Neural progenitor cell (in vitro differentiated cells): Measurements from ENCODE around the gene ARHGEF38. TPM values are rescaled to one million over a fixed set of nuclear protein-coding genes. Genes with fewer than 3 reads are reported as not detected.

ENCODE experiments used
- DNase-seq: peaks from one replicate; pipeline ENCODE4 v3.0.0-alpha.2; 2016; ENCODE audit warnings: low spot score
- H2AFZ ChIP-seq: fragments of 200-600 bp; sonication (generic); replicated peaks from 2 replicates; pipeline ENCODE4 v1.6.1; 2016; ENCODE audit warnings: antibody characterized with exemption
- H3F3A ChIP-seq: fragments of 200-600 bp; sonication (generic); 2 replicates; pipeline ENCODE4 v1.6.1; 2016; ENCODE audit warnings: antibody characterized with exemption, low read depth
- H3K27ac ChIP-seq: fragments of 200-600 bp; sonication (generic); 2 replicates; pipeline ENCODE4 v1.5.1; 2016; ENCODE audit warnings: mild to moderate bottlenecking
- H3K27me3 ChIP-seq: fragments of 200-600 bp; sonication (generic); 2 replicates; pipeline ENCODE4 v1.6.1; 2016; ENCODE audit warnings: mild to moderate bottlenecking, moderate library complexity
- H3K36me3 ChIP-seq: fragments of 200-600 bp; sonication (generic); 2 replicates; pipeline ENCODE4 v1.5.1; 2016
- H3K4me1 ChIP-seq: fragments of 200-600 bp; sonication (generic); 2 replicates; pipeline ENCODE4 v1.6.1; 2016; ENCODE audit warnings: mixed run types
- H3K4me2 ChIP-seq: fragments of 200-600 bp; sonication (generic); 2 replicates; pipeline ENCODE4 v1.6.1; 2016
- H3K4me3 ChIP-seq: fragments of 200-600 bp; sonication (generic); 2 replicates; pipeline ENCODE4 v1.5.1; 2016
- H3K79me2 ChIP-seq: fragments of 200-600 bp; sonication (generic); 2 replicates; pipeline ENCODE4 v1.6.1; 2016; ENCODE audit warnings: low read depth
- H3K9ac ChIP-seq: fragments of 200-600 bp; sonication (generic); 2 replicates; pipeline ENCODE4 v1.6.1; 2016
- H3K9me3 ChIP-seq: fragments of 200-600 bp; sonication (generic); 2 replicates; pipeline ENCODE4 v1.5.1; 2016; ENCODE audit warnings: low read depth
- H4K20me1 ChIP-seq: fragments of 200-600 bp; sonication (generic); 2 replicates; pipeline ENCODE4 v1.6.1; 2016; ENCODE audit warnings: low read depth
- H3K27ac Mint-ChIP-seq: 3 replicates; pipeline ENCODE4 v1.8.0; 2021; ENCODE audit warnings: mixed read lengths
- H3K27me3 Mint-ChIP-seq: 2 replicates; pipeline ENCODE4 v1.8.0; 2022; ENCODE audit warnings: low read depth, mild to moderate bottlenecking, inconsistent platforms, moderate library complexity, mixed read lengths; ENCODE audit not compliant: insufficient read depth
- H3K36me3 Mint-ChIP-seq: 3 replicates; pipeline ENCODE4 v1.8.0; 2021; ENCODE audit warnings: mixed read lengths
- H3K4me1 Mint-ChIP-seq: 3 replicates; pipeline ENCODE4 v1.8.0; 2021; ENCODE audit warnings: mixed read lengths
- H3K4me3 Mint-ChIP-seq: 3 replicates; pipeline ENCODE4 v1.8.0; 2021; ENCODE audit warnings: mild to moderate bottlenecking, moderate library complexity, mixed read lengths
- H3K9me3 Mint-ChIP-seq: 3 replicates; pipeline ENCODE4 v1.8.0; 2020; ENCODE audit warnings: mixed read lengths
- EZH2 ChIP-seq: fragments of 200-600 bp; sonication (generic); IDR thresholded peaks from 2 replicates; pipeline ENCODE4 v1.6.1; 2017; ENCODE audit warnings: antibody characterized with exemption, mild to moderate bottlenecking, moderate library complexity
- EZH2phosphoT487 ChIP-seq: fragments of 200-600 bp; sonication (generic); IDR thresholded peaks from 2 replicates; pipeline ENCODE4 v1.6.1; 2017; ENCODE audit warnings: antibody characterized with exemption
- total RNA-seq: library from RNA; depleted of rRNA; stranded (reverse); fragments of >200 nt; gene quantifications from 2 replicates; pipeline ENCODE4 v1.2.3, GENCODE V29; 2015; ENCODE audit warnings: low replicate concordance
- TF ChIP-seq, protein P1 (sequence below): fragments of 200-600 bp; sonication (generic); IDR thresholded peaks from 2 replicates; pipeline ENCODE4 v1.5.1; 2017; ENCODE audit warnings: antibody characterized with exemption, mild to moderate bottlenecking

Gene ARHGEF38
- total RNA-seq, 1 donor from 2014 or later, result 0.28 TPM

DNA sequence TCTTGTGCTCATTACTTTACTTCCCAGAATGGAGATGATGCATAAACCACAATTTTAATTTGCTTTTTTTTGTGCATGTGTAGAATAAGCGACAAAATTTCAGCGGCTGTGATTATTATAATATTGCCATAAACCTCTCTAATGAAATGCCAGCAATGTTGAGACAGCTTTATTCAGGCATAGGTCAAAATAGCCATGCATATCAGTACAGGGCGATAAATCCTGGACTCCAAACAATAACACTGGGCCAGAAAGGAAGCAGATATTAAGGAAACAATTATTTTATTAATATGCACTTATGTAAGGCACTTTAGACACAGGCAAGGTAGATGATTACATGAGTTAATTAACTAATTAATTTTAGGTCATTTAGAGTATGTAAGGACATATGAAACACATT is 47.1 kb downstream of the ARHGEF38 start:
- Mint-ChIP-seq H3K27me3 (no peaks in the 10 kb centered on the region), H3K9me3 (no peaks in the 10 kb centered on the region), H3K4me1 (no peaks in the 10 kb centered on the region), H3K27ac (no peak overlapping the region), H3K36me3 (no peaks in the 10 kb centered on the region), H3K4me3 (no peak overlapping the region)
- Histone ChIP-seq H3F3A (peaks cover 11% of the 10 kb centered on the region), H3K9ac (no peak overlapping the region), H2AFZ (peak overlapping the region; percentile 4), H3K4me2 (peak overlapping the region; percentile 41), H3K79me2 (no peaks in the 10 kb centered on the region), H3K27ac (no peak overlapping the region), H3K36me3 (no peaks in the 10 kb centered on the region), H4K20me1 (no peaks in the 10 kb centered on the region), H3K4me1 (peaks cover 41% of the 10 kb centered on the region), H3K4me3 (no peak overlapping the region), H3K27me3 (no peaks in the 10 kb centered on the region), H3K9me3 (no peaks in the 10 kb centered on the region)
- no peak for DNase-seq
- TF ChIP-seq, protein P1, sequence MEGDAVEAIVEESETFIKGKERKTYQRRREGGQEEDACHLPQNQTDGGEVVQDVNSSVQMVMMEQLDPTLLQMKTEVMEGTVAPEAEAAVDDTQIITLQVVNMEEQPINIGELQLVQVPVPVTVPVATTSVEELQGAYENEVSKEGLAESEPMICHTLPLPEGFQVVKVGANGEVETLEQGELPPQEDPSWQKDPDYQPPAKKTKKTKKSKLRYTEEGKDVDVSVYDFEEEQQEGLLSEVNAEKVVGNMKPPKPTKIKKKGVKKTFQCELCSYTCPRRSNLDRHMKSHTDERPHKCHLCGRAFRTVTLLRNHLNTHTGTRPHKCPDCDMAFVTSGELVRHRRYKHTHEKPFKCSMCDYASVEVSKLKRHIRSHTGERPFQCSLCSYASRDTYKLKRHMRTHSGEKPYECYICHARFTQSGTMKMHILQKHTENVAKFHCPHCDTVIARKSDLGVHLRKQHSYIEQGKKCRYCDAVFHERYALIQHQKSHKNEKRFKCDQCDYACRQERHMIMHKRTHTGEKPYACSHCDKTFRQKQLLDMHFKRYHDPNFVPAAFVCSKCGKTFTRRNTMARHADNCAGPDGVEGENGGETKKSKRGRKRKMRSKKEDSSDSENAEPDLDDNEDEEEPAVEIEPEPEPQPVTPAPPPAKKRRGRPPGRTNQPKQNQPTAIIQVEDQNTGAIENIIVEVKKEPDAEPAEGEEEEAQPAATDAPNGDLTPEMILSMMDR, result no peak
- TF ChIP-seq EZH2 (no peak), EZH2phosphoT487 (no peak)

DNA sequence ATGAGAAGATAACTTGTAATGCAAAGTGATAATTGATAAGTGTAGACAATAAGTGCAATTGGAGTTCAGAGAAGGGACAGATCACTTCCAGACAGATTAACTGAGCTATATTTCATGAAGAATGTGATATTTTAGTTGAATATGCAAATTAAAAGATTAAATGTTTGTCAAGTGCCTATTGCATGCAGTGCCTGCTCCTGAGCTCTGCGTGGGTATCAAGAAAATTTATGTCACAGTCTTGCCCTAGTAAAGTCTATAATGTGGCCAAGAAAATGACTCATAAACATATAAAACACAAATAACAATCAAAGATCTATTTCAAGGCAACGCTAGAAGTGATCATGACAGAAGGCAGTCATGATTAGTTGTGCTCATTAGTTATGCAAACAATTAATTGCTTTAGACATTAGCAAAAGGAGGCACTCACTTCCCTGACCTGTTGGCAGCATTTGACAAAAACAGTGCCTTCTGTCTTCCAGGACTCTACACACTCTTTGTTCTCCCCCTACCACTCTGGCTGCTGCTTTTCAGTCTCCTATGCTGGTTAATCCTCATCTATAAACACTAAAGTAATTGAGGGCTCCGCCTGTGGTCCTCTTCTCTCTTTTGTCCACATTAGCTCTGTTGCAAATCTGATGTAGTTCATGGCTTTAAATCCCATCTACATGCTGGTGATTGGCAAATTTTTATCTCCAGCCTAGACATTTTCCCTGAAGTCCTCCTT is 47.7 kb downstream of the ARHGEF38 start:
- TF ChIP-seq EZH2, result no peak
- no peak for TF ChIP-seq EZH2phosphoT487
- TF ChIP-seq, protein P1, result no peak
- no peaks in the 10 kb centered on the region for H3K27me3 Mint-ChIP-seq
- peak; percentile 66 for DNase-seq
- Histone ChIP-seq H3K79me2 (no peaks in the 10 kb centered on the region), H3K36me3 (no peaks in the 10 kb centered on the region), H3K9me3 (no peaks in the 10 kb centered on the region), H3F3A (peaks cover 12% of the 10 kb centered on the region), H3K9ac (no peak overlapping the region), H3K4me2 (peak overlapping the region; percentile 41), H2AFZ (no peak overlapping the region), H3K4me1 (peaks cover 42% of the 10 kb centered on the region), H3K27me3 (no peaks in the 10 kb centered on the region), H3K27ac (peak overlapping the region; percentile 48), H3K4me3 (no peak overlapping the region), H4K20me1 (no peaks in the 10 kb centered on the region)
- H3K9me3 Mint-ChIP-seq, result no peaks in the 10 kb centered on the region
- H3K36me3 Mint-ChIP-seq, result no peaks in the 10 kb centered on the region
- H3K4me1 Mint-ChIP-seq, result no peaks in the 10 kb centered on the region
- no peak overlapping the region for H3K4me3 Mint-ChIP-seq
- no peak overlapping the region for H3K27ac Mint-ChIP-seq

DNA sequence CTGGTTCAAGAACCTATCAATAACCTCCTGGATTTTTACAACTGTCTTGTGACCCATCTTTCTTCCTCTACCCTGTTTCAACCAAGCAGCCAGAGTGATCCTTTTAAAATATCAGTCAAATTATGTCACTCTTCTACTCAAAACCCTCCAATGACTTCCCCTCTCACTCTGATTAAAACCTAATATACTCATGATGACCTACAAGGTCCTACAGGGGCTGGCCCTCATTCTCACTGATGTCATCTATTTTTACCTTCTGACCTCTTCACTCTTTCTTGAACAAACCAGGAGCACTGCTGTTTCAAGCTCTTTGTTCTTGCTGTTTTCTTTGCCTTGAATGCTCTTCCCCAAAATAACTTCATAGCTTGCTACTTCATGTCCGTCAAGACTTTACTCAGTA is 48.5 kb downstream of the ARHGEF38 start:
- Histone ChIP-seq H3K9ac (no peak overlapping the region), H4K20me1 (no peaks in the 10 kb centered on the region), H3K79me2 (no peaks in the 10 kb centered on the region), H3K36me3 (no peaks in the 10 kb centered on the region), H3K27me3 (no peaks in the 10 kb centered on the region), H3K4me1 (peaks cover 48% of the 10 kb centered on the region), H2AFZ (peak overlapping the region; percentile 31), H3F3A (peaks cover 19% of the 10 kb centered on the region), H3K27ac (peak overlapping the region; percentile 48), H3K4me3 (no peak overlapping the region), H3K4me2 (peak overlapping the region; percentile 25), H3K9me3 (no peaks in the 10 kb centered on the region)
- no peaks in the 10 kb centered on the region for H3K9me3 Mint-ChIP-seq
- no peak for DNase-seq
- H3K27me3 Mint-ChIP-seq, result no peaks in the 10 kb centered on the region
- no peaks in the 10 kb centered on the region for H3K36me3 Mint-ChIP-seq
- no peak overlapping the region for H3K27ac Mint-ChIP-seq
- H3K4me3 Mint-ChIP-seq, result no peak overlapping the region
- H3K4me1 Mint-ChIP-seq, result peaks cover 3% of the 10 kb centered on the region
- TF ChIP-seq, protein P1, result no peak
- TF ChIP-seq EZH2phosphoT487 (no peak), EZH2 (no peak)
